ENCODE results near the gene FXYD6.

Gene FXYD6

DNA sequence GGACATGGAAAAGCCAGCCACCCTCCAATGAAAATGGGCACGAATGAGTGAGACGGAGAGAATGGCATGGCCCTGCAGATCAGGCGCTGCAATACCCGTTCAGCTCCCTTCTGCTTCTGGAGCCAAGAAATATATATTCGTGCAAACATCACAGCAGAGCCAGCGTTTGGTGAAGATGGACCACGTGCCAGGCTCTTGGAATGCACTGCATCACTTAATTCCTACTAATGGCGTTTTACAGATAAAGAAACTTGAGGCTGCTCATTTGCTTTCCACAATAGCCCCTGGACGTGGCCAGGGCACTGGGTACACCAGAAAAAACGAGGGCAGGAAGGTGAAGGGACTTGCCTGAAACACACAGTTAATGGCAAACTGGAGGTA, 50.3 kb downstream of the FXYD6 start:
- H3K4me3 ChIP-seq (ENCODE audit: low read depth, low read length), result no peak overlapping the region
- no peak for TF ChIP-seq CTCF (IDR thresholded peaks at IDR 0.05; ENCODE audit: borderline replicate concordance, insufficient read depth, low read depth, low read length)

DNA sequence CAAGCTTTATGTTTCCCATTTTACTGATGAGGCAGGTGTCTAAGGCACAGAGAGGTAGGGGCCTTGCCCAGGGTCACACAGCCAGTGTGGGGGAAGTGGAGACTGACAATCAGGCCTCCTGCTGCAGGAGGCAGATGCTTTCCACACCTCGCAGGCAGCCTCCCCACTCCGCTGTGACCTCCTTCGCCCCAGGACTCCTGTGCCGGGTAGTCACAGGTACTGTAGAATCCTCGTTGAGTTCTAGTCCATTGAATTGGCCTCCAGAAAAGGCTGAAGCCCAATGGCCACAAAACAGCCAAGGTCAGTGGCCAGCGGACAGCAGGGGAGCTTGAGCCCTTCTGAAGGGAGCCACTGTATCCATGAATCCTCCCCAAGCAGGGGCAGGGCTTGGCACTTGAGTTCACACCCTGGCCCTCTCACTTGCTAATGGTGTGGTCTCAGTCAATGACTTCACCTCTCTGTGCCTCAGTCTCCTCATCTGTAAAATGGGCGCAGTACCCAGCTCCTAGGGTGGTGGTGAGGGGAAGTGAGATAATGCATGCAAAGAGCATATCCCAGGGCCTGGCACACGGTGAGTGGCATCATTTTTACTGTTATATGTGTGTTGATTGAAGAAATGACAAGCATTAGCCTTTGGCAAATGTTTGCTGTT, 50.8 kb downstream of the FXYD6 start:
- TF ChIP-seq CTCF (IDR thresholded peaks at IDR 0.05; ENCODE audit: borderline replicate concordance, insufficient read depth, low read depth, low read length), result no peak
- no peak overlapping the region for H3K4me3 ChIP-seq (ENCODE audit: low read depth, low read length)

DNA sequence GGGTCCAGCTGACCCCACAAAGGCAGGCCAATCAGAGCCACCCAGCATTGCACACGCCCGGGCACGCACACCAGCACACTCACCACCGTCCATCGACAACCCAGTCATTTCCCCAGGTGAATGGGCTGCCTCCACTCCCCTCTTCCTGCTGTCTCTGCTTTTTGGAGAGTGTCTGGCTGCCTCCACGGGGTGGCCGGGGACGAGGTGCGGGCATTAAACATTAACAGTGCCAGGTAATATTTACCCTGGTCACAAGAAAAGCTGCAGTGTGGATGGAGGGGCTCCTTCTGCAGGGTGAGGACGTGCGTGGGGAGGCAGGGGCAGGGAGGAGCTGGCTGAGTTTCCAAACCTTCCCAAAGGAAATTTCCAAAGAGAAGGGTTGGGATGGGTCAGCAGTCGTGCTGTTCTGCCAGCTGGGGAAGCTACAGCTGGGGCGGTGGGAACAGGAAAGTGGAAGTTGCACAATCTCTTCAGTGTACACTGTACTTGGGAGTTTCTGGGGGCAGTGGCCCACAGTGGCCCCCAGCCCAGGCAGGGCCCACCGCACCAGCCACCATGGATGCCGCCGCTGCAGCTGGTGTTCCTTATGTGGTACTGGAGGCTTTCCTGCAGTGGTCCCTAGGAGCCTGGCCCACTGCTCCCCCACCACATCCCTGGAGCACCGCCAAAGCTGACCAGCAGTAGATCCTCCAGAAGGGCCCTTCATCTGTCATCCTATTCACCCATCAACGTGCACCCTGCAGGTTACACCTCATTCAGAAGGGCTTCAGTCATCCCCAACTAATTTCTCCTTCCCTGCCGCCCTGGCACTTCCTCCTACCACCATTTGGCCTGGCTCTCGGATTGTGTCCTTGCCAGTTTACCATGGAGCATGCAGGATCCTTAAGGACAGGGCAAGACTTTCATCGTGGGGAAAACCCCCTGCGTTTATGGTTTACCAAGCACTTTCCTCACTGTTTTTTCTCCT, 51.6 kb downstream of the FXYD6 start, which contains the start of gene FXYD2:
Gene FXYD2, minus strand, starts transcription at position 174 of the 967 bp plus-strand sequence. Its CDS starts 66 bp downstream, at position 108.
- no peak within 1 kb of the TSS for H3K4me3 ChIP-seq (ENCODE audit: low read depth, low read length)
- TF ChIP-seq CTCF (IDR thresholded peaks at IDR 0.05; ENCODE audit: borderline replicate concordance, insufficient read depth, low read depth, low read length), result no peak

DNA sequence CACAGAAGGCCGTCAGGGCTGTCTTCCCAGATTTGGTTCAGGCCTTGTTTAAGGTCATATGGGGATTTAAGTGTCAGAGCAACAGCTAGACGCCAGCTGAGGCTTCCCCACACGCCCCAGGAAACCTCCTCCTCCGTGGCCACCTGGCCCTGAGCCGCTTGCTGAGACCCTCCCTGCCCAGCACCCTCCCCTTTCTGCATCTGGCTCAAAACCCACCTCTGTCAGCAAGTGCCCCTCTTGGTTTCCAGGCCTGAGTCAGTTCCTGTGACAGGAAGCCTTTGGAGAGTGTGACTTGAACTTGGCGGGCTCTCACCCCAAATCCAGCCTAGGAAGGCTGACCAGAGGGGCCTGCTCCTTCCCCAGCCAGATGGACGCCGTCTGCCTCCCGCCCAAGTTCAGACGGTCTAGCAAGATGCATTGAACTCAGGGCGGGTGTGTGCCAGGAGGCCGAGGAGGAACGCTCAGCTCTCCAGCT, 52.5 kb downstream of the FXYD6 start:
- no peak overlapping the region for H3K4me3 ChIP-seq (ENCODE audit: low read depth, low read length)
- TF ChIP-seq CTCF (IDR thresholded peaks at IDR 0.05; ENCODE audit: borderline replicate concordance, insufficient read depth, low read depth, low read length), result no peak

DNA sequence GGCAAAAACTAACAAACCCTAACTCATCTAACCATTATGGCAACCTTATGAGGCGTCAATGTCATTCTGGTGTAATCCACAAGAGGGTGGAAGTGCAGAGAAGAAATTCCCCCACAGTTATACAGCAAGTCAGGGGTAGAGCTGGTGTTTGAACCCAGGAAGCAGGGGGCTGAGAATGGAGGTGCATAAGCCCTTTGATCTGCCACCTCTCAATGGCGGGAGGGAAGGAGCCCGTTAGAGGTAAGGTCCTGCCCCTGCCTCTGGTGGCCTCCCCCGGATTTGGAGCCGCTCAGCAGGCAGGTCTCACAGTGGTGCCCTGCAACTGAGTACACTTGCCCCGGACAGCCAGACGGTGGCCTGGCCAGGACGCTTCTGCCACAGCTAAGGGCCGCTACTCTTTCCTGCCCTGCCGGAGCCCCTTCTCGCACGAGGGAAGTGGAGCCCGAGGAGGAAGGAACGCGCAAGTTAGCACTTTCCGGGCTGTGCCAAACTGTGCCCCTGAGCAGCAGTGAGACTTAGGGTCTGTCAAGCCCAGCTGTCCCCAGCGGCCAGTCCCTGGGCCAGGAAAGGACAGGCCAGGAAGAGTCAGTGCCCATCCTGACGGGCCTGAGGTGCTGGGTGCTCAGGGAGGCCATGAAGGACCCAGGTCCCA, 53.0 kb downstream of the FXYD6 start:
- no peak overlapping the region for H3K4me3 ChIP-seq (ENCODE audit: low read depth, low read length)
- peak; percentile 28; the same call in 1 of the 2 replicates for TF ChIP-seq CTCF (IDR thresholded peaks at IDR 0.05; ENCODE audit: borderline replicate concordance, insufficient read depth, low read depth, low read length)

- TF ChIP-seq CTCF (IDR thresholded peaks at IDR 0.05; ENCODE audit: borderline replicate concordance, insufficient read depth, low read depth, low read length), result peak; percentile 85
- H3K4me3 ChIP-seq (ENCODE audit: low read depth, low read length), result no peak overlapping the region
These were observed 54.1 kb downstream of the FXYD6 start for GRCh38 chr11:117822074-117823033.
